ENCODE measurements around the gene OXCT2.

The OXCT2 gene

DNA sequence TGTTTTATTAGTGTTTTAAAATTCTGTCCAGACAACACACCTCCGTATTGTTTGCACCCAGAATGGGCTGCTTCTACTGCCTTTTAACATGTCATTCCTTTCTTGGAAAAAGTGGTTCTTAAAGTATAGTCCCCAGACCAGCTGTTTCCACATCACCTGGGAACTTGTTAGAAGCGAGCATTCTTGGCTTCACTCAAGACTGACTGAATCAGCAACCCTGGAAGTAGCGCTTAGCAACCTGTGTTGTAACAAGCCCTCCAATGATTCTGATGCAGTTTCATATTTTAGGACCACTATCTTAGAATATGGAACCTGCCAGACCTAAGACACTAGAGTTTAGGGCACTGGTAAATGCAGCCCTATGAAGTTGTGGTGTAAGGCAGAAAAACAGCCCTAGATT, 38.4 kb downstream of the OXCT2 start:
- DNase-seq = no peak

DNA sequence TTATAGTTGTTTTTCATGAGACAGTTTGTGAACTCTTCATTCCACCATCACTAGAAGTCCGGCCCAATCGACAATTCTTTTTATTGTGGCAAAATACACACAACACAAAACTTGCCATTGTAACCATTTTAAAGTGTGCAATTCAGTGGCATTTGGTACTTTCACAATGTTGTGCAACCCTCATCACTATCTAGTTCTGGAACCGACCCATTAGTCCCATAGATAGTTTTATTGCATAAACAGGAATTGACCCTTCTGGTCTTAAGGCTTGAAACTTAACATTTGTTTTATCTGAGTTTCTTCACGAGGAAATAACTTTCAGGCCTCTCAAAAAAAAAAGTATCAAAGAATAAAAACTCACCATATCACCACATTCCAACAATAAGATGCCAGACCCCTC, 41.3 kb downstream of the OXCT2 start:
- no peak for DNase-seq

DNA sequence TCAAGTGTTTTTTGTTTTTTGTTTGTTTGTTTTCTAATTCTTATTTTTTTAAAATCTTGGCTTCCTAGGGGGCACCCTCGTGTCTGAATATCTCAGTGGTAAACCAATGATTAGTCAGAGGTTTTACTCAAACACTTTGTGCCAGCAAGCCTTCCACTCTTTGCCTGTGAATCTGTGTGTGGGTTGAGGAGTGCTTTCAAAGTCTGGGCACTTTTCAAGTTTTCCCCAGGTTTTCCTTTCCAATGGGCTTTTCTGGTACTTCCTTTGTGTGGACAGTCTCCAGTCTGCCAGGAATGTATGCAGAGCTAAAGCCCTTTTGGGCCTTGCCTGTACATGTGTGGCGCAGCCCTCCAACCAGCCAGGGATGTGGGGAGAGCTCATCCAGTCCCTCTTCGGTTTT, 42.1 kb downstream of the OXCT2 start:
- DNase-seq = no peak

DNA sequence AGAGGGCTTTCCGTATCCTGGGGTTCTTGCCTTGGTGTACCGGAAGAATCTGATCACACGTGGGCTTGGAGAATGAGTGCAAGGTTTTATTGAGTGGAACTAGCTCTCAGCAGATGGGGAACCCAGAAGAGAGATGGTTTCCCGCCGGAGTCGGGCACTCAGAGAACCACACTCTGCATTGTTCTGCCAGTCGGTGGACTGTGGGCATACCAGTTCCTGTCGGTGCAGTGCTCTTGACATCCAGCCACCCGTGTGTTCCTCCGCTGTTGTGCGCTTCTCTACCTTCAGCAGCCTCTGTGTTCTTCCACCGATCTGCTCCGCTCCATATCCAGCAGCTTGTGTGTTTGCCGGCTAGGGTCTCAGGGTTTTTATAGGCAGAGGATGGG, 43.2 kb downstream of the OXCT2 start:
- no peak for DNase-seq

- DNase-seq = no peak
Measured at GRCh38 chr1:39727221-39727931, 43.8 kb downstream of the OXCT2 start.

DNA sequence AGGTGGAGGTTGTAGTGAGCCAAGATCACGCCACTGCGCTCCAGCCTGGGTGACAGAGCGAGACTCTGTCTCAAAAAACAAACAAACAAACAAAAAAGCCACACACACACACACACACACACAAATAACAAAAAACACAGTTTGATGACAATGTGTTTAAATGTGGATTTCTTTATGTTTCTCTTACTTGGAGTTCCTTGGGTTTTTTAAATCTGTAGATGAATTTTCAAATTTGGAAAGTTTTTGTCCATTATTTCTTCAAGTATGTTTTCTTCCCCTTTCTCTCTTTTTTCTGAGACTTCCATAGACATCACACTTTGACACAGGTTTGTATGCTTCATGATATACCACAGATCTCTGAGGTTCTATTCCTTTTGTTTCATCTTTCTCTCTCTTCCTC, 44.5 kb downstream of the OXCT2 start:
- no peak for DNase-seq

DNA sequence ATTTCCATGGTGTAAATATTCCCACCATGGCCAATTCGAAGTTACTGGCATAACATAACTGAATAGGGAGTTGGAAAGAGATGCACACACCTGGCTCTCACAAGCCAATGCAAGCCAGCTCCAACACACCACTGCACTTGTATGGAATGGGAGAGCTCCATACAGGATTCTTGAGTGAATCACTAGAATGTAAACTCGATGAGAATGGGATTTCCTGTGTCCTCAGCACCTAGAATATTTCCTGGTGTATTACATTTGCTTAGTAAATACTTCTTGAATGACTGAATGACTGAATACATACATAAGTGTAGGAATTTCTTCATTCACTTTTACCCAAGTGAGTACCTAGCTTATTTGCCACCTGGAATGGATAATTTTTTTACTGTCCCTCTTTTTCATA, 48.7 kb downstream of the OXCT2 start:
- DNase-seq = no peak

GRCh38 chr1:39721664-39722063, 49.5 kb downstream of the OXCT2 start:
- DNase-seq = no peak

DNA sequence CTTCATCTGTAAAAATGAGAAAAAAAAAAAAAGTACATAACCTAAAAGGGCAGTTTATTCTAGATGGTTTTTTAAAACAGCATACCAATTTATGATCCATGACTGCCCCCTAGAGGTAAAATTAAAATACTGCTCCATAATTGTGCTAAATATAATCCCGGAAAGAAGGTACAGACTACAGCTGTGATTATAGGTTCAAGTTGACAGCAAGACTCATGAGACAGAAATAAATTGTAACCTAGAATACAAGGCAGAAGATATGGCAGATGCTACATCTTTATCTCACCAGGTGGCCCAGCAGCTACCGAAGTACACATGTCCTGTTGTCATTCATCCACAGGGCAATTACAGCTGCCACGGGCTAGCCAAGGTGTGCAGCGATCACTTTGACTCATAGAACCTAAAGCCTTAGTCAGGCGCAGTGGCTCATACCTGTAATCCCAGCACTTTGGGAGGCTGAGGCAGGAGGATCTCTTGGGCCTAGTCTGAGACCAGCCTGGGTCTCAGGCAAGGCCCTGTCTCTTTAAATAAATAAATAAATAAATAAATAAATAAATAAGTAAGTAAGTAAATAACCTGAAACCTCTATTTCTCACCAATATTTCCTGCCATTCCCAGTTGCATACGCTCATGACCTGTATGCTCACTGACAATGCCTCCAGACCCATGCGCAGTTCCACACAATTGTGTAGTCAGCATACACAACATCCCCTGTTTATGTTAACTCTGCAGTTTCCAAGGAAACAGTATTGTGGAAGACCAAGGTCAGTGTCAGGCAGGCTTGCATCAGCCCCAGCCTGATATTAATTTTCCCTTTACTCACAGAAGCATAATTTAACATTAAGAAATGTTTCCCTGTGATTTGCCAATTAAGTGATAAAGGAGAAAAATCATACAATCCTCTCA, 50.8 kb downstream of the OXCT2 start:
- DNase-seq = peak; percentile 100

Data from DMS 273 treated with DMSO at 0.1 percent for 48 hours (cell line).